Measurements from ENCODE around the gene ROBO2.

DNA sequence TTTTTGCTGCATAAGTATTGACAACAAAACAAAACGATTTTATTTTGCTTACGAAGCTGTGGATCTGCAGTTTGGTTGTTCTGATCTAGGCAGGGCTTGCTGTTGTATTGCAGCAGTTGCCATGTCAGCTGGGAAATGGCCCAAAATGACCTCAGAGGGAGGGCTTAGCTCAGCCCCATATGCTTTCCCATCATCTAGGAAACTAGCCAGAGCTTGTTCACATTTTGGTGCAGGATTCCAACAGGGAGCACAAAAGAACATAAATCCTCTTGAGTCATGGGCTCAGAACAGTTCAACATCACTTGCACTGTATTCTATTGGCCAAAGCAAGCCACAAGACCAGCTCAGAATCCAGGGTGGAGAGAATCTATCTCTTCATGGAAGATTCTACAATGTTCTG, 42.2 kb upstream of the ROBO2 start:
- TF ChIP-seq POLR2A (IDR thresholded peaks at IDR 0.05), result no peak
- TF ChIP-seq, protein P1, sequence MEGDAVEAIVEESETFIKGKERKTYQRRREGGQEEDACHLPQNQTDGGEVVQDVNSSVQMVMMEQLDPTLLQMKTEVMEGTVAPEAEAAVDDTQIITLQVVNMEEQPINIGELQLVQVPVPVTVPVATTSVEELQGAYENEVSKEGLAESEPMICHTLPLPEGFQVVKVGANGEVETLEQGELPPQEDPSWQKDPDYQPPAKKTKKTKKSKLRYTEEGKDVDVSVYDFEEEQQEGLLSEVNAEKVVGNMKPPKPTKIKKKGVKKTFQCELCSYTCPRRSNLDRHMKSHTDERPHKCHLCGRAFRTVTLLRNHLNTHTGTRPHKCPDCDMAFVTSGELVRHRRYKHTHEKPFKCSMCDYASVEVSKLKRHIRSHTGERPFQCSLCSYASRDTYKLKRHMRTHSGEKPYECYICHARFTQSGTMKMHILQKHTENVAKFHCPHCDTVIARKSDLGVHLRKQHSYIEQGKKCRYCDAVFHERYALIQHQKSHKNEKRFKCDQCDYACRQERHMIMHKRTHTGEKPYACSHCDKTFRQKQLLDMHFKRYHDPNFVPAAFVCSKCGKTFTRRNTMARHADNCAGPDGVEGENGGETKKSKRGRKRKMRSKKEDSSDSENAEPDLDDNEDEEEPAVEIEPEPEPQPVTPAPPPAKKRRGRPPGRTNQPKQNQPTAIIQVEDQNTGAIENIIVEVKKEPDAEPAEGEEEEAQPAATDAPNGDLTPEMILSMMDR (IDR thresholded peaks at IDR 0.05), result no peak

All from lower leg skin (tissue), 3 donors.